ENCODE data around the gene ACTL10.

ACTL10 gene

DNA sequence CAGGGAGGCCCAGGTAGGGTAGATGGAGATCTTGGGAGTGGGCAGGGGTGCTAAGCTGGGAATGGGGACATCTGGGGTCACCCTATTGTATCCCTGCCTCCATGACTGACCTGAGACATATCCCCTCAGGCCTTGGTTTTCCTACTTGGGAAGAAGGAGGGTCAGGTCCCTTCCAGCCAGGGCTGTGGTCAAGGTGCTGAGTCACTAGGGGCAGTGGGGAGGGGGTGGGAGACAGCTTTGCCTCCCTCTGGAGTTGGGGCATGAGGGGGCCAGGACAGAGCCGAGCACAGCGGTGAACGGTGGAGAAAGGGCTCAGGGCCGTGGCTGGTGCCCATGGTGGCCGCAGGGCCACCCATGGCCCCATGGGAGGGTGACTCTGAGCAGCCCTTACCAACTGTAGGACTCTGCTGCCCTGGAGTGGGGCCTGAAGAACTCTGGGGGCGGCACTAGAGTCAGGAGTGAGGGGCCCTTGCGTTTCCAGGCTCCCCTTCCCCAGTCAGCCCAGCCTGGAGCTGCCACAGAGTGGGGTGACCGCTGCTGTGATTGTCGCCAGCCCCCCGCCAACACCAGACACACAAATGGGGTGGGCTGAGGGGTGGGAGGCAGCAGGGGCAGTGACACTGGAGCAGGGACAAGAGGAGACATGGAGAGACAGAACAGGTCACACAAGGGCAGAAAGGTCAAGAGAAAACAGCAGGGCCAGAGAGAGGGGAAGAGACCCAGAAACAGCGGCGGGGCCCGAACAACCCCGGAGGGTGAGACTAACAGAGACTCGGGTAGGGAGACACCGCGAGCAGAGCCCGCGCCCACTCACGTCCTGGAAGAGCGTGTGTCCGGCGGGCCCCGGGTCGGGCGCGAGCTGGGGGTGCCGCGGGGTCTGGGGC is 6.9 kb downstream of the ACTL10 start:
- H3K9me3 ChIP-seq (ENCODE audit: insufficient read depth, low read depth, low read length) = no peaks in the 10 kb centered on the region
- peaks cover 3% of the 10 kb centered on the region for H4K20me1 ChIP-seq (ENCODE audit: insufficient read depth, low read length, poor library complexity, severe bottlenecking)
- no peak for TF ChIP-seq EZH2phosphoT487 (IDR thresholded peaks at IDR 0.05; ENCODE audit: borderline replicate concordance)
- TF ChIP-seq, protein P1, sequence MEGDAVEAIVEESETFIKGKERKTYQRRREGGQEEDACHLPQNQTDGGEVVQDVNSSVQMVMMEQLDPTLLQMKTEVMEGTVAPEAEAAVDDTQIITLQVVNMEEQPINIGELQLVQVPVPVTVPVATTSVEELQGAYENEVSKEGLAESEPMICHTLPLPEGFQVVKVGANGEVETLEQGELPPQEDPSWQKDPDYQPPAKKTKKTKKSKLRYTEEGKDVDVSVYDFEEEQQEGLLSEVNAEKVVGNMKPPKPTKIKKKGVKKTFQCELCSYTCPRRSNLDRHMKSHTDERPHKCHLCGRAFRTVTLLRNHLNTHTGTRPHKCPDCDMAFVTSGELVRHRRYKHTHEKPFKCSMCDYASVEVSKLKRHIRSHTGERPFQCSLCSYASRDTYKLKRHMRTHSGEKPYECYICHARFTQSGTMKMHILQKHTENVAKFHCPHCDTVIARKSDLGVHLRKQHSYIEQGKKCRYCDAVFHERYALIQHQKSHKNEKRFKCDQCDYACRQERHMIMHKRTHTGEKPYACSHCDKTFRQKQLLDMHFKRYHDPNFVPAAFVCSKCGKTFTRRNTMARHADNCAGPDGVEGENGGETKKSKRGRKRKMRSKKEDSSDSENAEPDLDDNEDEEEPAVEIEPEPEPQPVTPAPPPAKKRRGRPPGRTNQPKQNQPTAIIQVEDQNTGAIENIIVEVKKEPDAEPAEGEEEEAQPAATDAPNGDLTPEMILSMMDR (conservative IDR thresholded peaks at IDR 0.05; ENCODE audit: low read length) = no peak
- no peaks in the 10 kb centered on the region for H3F3A ChIP-seq (ENCODE audit: low read depth)
- peaks cover 26% of the 10 kb centered on the region; the same call in 1 of the 2 replicates for H3K36me3 ChIP-seq (ENCODE audit: insufficient read depth, low read length)
- peak overlapping the region; percentile 94 for H3K4me3 ChIP-seq (ENCODE audit: low read length, poor library complexity, severe bottlenecking)
- H3K27me3 ChIP-seq (ENCODE audit: insufficient read depth, low read length, poor library complexity, severe bottlenecking) = no peaks in the 10 kb centered on the region
- peaks cover 20% of the 10 kb centered on the region for H3K4me1 ChIP-seq (ENCODE audit: insufficient read depth, low read length, poor library complexity, severe bottlenecking)
- peaks cover 10% of the 10 kb centered on the region for H3K79me2 ChIP-seq (ENCODE audit: insufficient read depth, low read length)
- peak overlapping the region; percentile 83 for H2AFZ ChIP-seq (ENCODE audit: low read length)
- H3K9ac ChIP-seq (ENCODE audit: low read depth, low read length, poor library complexity, severe bottlenecking) = peak overlapping the region; percentile 91
- peak overlapping the region; percentile 97 for H3K4me2 ChIP-seq (ENCODE audit: low read depth, low read length, poor library complexity, severe bottlenecking)
- no peaks in the 10 kb centered on the region for H3K9me2 ChIP-seq (replicated peaks; ENCODE audit: low read depth, low read length)

DNA sequence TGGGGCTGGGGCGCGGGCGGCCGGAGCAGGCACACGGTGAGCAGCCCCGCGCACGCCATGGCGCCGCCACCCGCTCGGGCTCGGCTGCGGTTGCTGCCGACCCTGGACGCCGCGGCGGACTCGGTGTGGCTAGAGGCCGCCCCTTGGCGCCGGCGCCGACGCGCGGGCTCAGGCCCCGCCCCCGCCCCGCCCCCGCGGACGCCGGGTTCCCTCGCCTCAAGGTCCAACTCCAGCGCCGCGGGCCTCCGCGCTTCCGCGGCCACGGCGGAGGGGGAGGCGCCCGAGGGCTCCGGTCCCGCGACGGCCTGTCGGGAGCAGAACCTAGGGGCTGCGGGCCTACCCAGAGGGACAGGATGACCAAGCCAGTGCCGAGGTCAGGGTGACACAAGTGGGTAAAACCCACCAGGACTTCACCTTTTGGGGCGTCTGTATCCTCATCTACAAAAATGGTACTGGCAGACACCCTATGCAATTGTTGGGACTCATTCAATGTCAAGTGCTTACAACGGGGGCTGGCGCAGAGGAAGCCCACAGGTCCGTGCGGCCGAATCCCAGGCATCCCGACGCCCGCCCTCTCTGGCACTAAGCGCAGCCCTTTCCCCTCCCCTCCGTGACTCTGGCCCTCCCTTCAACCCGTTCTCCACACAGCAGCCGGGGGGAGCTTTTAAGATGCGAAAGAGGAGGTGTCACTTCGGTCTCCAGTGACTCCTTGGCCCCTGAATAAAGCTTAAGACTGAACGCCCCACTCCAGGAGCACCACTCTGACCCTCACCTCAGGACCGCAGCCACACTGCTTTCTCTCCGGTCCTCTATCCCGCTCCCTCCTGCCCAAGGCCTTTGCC is 7.8 kb downstream of the ACTL10 start, which contains the start of gene NECAB3:
Gene NECAB3 (minus strand): TSS at position 135 of the 842 bp plus-strand sequence. CDS start 76 bp downstream, at position 59.
- peak within 1 kb of the TSS; percentile 91 for H3K9ac ChIP-seq (ENCODE audit: low read depth, low read length, poor library complexity, severe bottlenecking)
- no peaks in the 10 kb centered on the region for H3K27me3 ChIP-seq (ENCODE audit: insufficient read depth, low read length, poor library complexity, severe bottlenecking)
- TF ChIP-seq EZH2phosphoT487 (IDR thresholded peaks at IDR 0.05; ENCODE audit: borderline replicate concordance) = no peak
- TF ChIP-seq, protein P1 (conservative IDR thresholded peaks at IDR 0.05; ENCODE audit: low read length) = no peak
- H3K36me3 ChIP-seq (ENCODE audit: insufficient read depth, low read length) = peaks cover 34% of the 10 kb centered on the region; the same call in 1 of the 2 replicates
- peaks cover 3% of the 10 kb centered on the region for H4K20me1 ChIP-seq (ENCODE audit: insufficient read depth, low read length, poor library complexity, severe bottlenecking)
- peak within 1 kb of the TSS; percentile 83 for H2AFZ ChIP-seq (ENCODE audit: low read length)
- no peaks in the 10 kb centered on the region for H3K9me2 ChIP-seq (replicated peaks; ENCODE audit: low read depth, low read length)
- no peaks in the 10 kb centered on the region for H3F3A ChIP-seq (ENCODE audit: low read depth)
- peak within 1 kb of the TSS; percentile 97 for H3K4me2 ChIP-seq (ENCODE audit: low read depth, low read length, poor library complexity, severe bottlenecking)
- H3K4me3 ChIP-seq (ENCODE audit: low read length, poor library complexity, severe bottlenecking) = peak within 1 kb of the TSS; percentile 94
- peaks cover 10% of the 10 kb centered on the region for H3K79me2 ChIP-seq (ENCODE audit: insufficient read depth, low read length)
- H3K4me1 ChIP-seq (ENCODE audit: insufficient read depth, low read length, poor library complexity, severe bottlenecking) = peaks cover 20% of the 10 kb centered on the region
- no peaks in the 10 kb centered on the region for H3K9me3 ChIP-seq (ENCODE audit: insufficient read depth, low read depth, low read length)

DNA sequence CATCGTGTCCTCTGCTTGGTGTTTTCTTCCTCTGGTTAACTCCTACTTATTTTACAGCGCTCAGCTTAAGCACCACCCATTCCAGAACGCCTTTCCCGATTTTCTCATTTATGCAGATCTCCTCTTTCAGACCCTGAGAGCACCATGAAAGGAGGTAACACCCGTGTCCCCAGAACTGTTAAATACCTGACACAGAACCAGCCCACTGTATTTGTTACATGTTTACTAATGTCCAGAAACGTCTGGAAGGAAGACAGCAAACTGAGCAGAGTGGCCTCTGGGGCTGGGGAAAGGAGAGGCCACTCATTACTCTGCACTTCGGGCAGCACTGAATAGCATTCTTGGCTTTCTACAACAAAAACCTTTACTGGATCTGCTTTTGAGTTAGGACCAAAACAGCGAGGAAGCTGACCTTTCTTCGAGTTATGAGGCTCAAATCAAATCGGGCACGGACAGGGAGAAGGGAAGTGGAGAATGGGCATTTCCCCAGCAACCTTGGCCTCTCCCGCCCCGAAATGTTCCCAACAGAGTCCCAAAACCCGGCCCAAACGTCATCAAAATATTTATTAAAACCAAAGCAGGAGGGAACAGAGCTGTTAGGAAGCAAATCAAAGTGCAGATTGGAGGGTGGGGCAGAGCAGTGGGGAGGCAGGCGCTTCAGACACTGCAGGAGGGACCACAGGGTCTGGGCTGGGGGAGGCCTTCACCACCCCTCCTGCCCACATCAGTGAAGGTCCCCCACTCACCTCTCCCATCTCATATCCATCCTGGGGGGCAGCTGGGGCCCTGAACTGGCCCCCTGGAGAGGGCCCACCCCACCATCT is 8.6 kb downstream of the ACTL10 start:
- peaks cover 4% of the 10 kb centered on the region for H4K20me1 ChIP-seq (ENCODE audit: insufficient read depth, low read length, poor library complexity, severe bottlenecking)
- no peak overlapping the region for H3K4me3 ChIP-seq (ENCODE audit: low read length, poor library complexity, severe bottlenecking)
- peaks cover 23% of the 10 kb centered on the region for H3K4me1 ChIP-seq (ENCODE audit: insufficient read depth, low read length, poor library complexity, severe bottlenecking)
- no peak overlapping the region for H3K9ac ChIP-seq (ENCODE audit: low read depth, low read length, poor library complexity, severe bottlenecking)
- no peak overlapping the region for H2AFZ ChIP-seq (ENCODE audit: low read length)
- no peaks in the 10 kb centered on the region for H3K9me2 ChIP-seq (replicated peaks; ENCODE audit: low read depth, low read length)
- no peaks in the 10 kb centered on the region for H3F3A ChIP-seq (ENCODE audit: low read depth)
- no peaks in the 10 kb centered on the region for H3K27me3 ChIP-seq (ENCODE audit: insufficient read depth, low read length, poor library complexity, severe bottlenecking)
- H3K36me3 ChIP-seq (ENCODE audit: insufficient read depth, low read length) = peaks cover 40% of the 10 kb centered on the region; the same call in 1 of the 2 replicates
- peak overlapping the region; percentile 97 for H3K4me2 ChIP-seq (ENCODE audit: low read depth, low read length, poor library complexity, severe bottlenecking)
- H3K79me2 ChIP-seq (ENCODE audit: insufficient read depth, low read length) = peaks cover 14% of the 10 kb centered on the region
- TF ChIP-seq, protein P1 (conservative IDR thresholded peaks at IDR 0.05; ENCODE audit: low read length) = no peak
- no peak for TF ChIP-seq EZH2phosphoT487 (IDR thresholded peaks at IDR 0.05; ENCODE audit: borderline replicate concordance)
- no peaks in the 10 kb centered on the region for H3K9me3 ChIP-seq (ENCODE audit: insufficient read depth, low read depth, low read length)
